Large intestine (tissue), 3 donors: Measurements from ENCODE around the gene CELF4. TPM values are rescaled to one million over a fixed set of nuclear protein-coding genes. Genes with fewer than 3 reads are reported as not detected.

Source experiments
- DNase-seq, 2 donors: peaks; one replicate each; pipeline versions ENCODE4 v3.0.0 to v3.0.0-alpha.2; 2013
- H3K27ac ChIP-seq: one replicate; pipeline ENCODE4 v1.5.1; 2013; ENCODE audit warnings: low read length
- H3K27me3 ChIP-seq: 2 replicates; pipeline ENCODE4 v1.6.1; 2013; ENCODE audit warnings: low read length; ENCODE audit not compliant: control insufficient read depth, insufficient read depth
- H3K36me3 ChIP-seq: 2 replicates; pipeline ENCODE4 v1.6.1; 2013; ENCODE audit warnings: low read length; ENCODE audit not compliant: control insufficient read depth, insufficient read depth
- H3K4me1 ChIP-seq: one replicate; pipeline ENCODE4 v1.6.1; 2013; ENCODE audit warnings: low read length; ENCODE audit not compliant: control insufficient read depth, insufficient read depth
- H3K4me3 ChIP-seq: one replicate; pipeline ENCODE4 v1.5.1; 2013; ENCODE audit warnings: low read length
- H3K9me3 ChIP-seq: one replicate; pipeline ENCODE4 v1.6.1; 2013; ENCODE audit warnings: mild to moderate bottlenecking, low read depth, low read length, moderate library complexity; ENCODE audit not compliant: control insufficient read depth
- WGBS: methylation state at CpG from one replicate; pipeline ENCODE4 v1.1.5; 2013; ENCODE audit warnings: low lambda C conversion rate; ENCODE audit not compliant: insufficient coverage; 5-methylcytosine and 5-hydroxymethylcytosine counted together
- polyA plus RNA-seq: library from polyadenylated mRNA; unstranded; fragments of 120-200 nt; gene quantifications from one replicate; pipeline ENCODE4 v1.2.1, GENCODE V29; 2013

CELF4 gene
- polyA plus RNA-seq, 1 donor = 16.2 TPM

DNA sequence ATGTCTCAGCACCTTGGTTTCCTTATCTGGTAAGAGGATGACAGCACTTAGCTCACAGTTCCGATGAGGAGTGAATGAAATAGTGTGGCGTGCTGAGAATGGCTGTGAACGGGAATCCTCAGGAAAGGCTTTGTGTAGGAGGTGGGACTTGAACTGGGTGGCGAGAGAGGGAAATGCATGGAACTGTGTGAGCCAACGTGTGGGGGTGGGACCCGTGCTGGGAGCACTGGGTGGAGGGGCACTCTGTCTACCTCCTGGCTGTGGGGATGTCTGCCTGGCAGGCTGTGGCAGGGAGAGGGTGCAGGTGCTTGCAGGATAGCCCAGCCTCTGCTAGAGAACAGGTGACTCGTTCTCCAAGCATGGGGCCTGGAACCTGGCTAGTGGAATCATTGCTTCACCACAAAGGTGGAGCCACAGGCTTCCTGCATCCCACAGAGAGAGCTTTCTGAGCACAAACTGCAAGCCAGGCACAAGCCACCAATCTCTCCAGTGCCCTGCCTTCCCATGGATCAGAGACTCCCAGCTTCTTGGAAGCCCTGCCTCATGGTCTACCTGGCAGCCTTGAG is 145.2 kb downstream of the CELF4 start:
- no peaks in the 10 kb centered on the region for H3K9me3 ChIP-seq
- whole genome bisulfite sequencing = no CpG with 5 or more reads among the region's 7 CpGs
- no peak overlapping the region for H3K27ac ChIP-seq
- no peak overlapping the region for H3K4me3 ChIP-seq
- H3K27me3 ChIP-seq = no peaks in the 10 kb centered on the region
- DNase-seq = no peak
- H3K36me3 ChIP-seq = no peaks in the 10 kb centered on the region
- H3K4me1 ChIP-seq = no peaks in the 10 kb centered on the region

- H3K27ac ChIP-seq = no peak overlapping the region
- WGBS = no CpG with 5 or more reads among the region's 7 CpGs
Observed at GRCh38 chr18:37419866-37420265, 145.7 kb downstream of the CELF4 start.

GRCh38 chr18:37419315-37419714 is 146.3 kb downstream of the CELF4 start:
- Histone ChIP-seq H3K27me3 (no peaks in the 10 kb centered on the region), H3K27ac (no peak overlapping the region), H3K9me3 (no peaks in the 10 kb centered on the region), H3K36me3 (no peaks in the 10 kb centered on the region), H3K4me3 (no peak overlapping the region), H3K4me1 (no peaks in the 10 kb centered on the region)
- 90% methylated on average over 2 of the region's 7 CpGs for WGBS
- no peak for DNase-seq

More at GRCh38 chr18:37419866-37420265, 145.7 kb downstream of the CELF4 start:
- Histone ChIP-seq H3K27me3 (no peaks in the 10 kb centered on the region), H3K4me3 (no peak overlapping the region), H3K36me3 (no peaks in the 10 kb centered on the region), H3K4me1 (no peaks in the 10 kb centered on the region), H3K9me3 (no peaks in the 10 kb centered on the region)
- DNase-seq = no peak

- Histone ChIP-seq H3K27ac (no peak overlapping the region), H3K4me1 (no peaks in the 10 kb centered on the region), H3K36me3 (no peaks in the 10 kb centered on the region), H3K4me3 (no peak overlapping the region), H3K9me3 (no peaks in the 10 kb centered on the region), H3K27me3 (no peaks in the 10 kb centered on the region)
- DNase-seq = no peak
- 100% methylated on average over 1 of the region's 1 CpG for WGBS
Observed at GRCh38 chr18:37414816-37415215, 150.8 kb downstream of the CELF4 start.

DNA sequence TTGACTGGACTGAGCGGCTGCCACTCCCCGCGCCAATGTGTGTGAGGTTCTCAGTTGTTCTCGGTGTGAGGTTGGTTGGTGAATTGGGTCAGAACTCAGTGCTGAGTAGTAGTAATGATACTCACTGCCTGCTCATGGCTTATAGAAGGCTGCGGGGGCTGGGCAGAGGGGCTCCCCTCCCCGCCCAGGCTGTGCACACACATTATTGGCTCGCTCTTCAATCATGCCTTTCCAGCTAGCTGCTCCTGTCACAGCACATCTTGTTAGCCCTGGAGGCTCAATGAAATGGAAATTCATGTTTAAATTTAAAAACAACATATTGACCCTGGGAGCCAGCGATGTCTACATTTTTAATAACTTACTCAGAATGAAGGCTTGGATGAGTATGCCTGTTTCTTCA is 152.8 kb downstream of the CELF4 start:
- no CpG with 5 or more reads among the region's 8 CpGs for WGBS
- H3K4me3 ChIP-seq = no peak overlapping the region
- no peaks in the 10 kb centered on the region for H3K27me3 ChIP-seq
- no peak for DNase-seq
- H3K9me3 ChIP-seq = no peaks in the 10 kb centered on the region
- H3K27ac ChIP-seq = no peak overlapping the region
- no peaks in the 10 kb centered on the region for H3K4me1 ChIP-seq
- no peaks in the 10 kb centered on the region for H3K36me3 ChIP-seq

- Histone ChIP-seq H3K4me3 (no peak overlapping the region), H3K27me3 (no peaks in the 10 kb centered on the region), H3K9me3 (no peaks in the 10 kb centered on the region), H3K36me3 (no peaks in the 10 kb centered on the region), H3K27ac (no peak overlapping the region), H3K4me1 (no peaks in the 10 kb centered on the region)
- WGBS = no CpG with 5 or more reads among the region's 3 CpGs
- no peak for DNase-seq
Observed at GRCh38 chr18:37412333-37412732, 153.3 kb downstream of the CELF4 start.

DNA sequence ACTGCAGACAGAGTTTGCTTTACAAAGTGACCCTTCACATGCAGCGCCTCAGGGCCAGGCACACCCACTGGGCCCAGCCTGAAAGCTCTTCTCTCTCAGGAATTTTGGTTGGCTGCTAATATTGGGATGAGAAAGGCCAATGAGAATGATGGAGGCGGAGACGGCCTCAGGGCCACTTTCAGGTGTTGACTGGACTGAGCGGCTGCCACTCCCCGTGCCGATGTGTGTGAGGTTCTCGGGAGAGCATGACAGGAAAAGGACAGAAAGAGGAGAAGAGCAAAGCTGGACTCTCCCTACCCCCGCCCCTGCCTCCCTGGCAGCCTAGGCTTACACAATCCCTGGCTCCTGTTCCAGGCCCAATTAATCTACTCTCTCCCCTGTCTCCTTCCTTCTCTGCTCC is 155.7 kb downstream of the CELF4 start:
- WGBS = no CpG with 5 or more reads among the region's 8 CpGs
- H3K4me1 ChIP-seq = no peaks in the 10 kb centered on the region
- H3K4me3 ChIP-seq = no peak overlapping the region
- no peak overlapping the region for H3K27ac ChIP-seq
- H3K27me3 ChIP-seq = no peaks in the 10 kb centered on the region
- no peaks in the 10 kb centered on the region for H3K9me3 ChIP-seq
- no peaks in the 10 kb centered on the region for H3K36me3 ChIP-seq
- DNase-seq = no peak

GRCh38 chr18:37408676-37409265 is 156.8 kb downstream of the CELF4 start:
- Histone ChIP-seq H3K4me3 (no peak overlapping the region), H3K9me3 (no peaks in the 10 kb centered on the region), H3K4me1 (no peaks in the 10 kb centered on the region), H3K36me3 (no peaks in the 10 kb centered on the region), H3K27ac (no peak overlapping the region), H3K27me3 (no peaks in the 10 kb centered on the region)
- WGBS = no CpG with 5 or more reads among the region's 12 CpGs
- DNase-seq = no peak

DNA sequence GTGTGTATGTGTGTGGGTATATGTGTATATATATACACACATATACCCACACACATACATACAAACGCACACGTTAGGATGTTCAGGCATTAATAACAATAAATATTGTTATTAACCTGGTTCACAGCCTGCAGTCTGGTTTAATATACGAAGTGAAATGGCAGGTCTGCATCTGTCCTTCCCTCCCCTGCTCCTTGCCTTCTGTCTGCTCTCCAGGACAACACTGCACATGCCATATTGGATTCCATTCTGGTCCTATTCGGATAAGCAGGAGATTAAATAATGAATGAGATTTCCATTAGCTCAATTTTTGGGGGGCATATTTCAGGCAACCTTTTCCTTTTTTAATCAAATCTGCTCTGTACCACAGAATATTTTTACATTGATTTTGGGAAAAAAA is 158.0 kb downstream of the CELF4 start:
- Histone ChIP-seq H3K36me3 (no peaks in the 10 kb centered on the region), H3K27me3 (no peaks in the 10 kb centered on the region), H3K4me3 (no peak overlapping the region), H3K4me1 (peaks cover 3% of the 10 kb centered on the region), H3K27ac (no peak overlapping the region), H3K9me3 (peaks cover 2% of the 10 kb centered on the region)
- WGBS = no CpG with 5 or more reads among the region's 4 CpGs
- no peak for DNase-seq

DNA sequence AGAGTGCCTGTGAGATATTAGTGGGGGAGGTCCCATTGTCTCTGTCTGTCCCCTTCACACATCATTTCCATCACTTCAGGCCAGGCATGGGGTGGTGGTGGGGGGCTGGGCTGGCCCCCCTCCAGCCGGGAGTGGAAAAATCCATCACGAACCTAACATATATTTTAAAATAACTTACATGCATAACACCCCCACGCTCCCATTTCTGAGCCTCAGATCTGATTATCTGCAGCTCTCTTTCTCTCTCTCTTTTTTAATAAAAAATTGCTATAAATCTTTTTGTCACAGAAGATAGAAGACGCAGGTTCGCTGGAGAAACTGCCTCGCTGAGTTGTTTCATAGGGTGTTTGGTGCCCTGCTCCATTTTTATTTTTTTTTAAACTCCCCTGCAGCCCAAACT is 159.8 kb downstream of the CELF4 start:
- Histone ChIP-seq H3K27me3 (peaks cover 3% of the 10 kb centered on the region), H3K4me1 (peaks cover 3% of the 10 kb centered on the region), H3K36me3 (no peaks in the 10 kb centered on the region), H3K4me3 (no peak overlapping the region), H3K9me3 (peaks cover 2% of the 10 kb centered on the region), H3K27ac (no peak overlapping the region)
- 100% methylated on average over 1 of the region's 6 CpGs for WGBS
- DNase-seq = no peak

- DNase-seq = no peak
- 40% methylated on average over 1 of the region's 4 CpGs for WGBS
- Histone ChIP-seq H3K9me3 (peaks cover 2% of the 10 kb centered on the region), H3K27me3 (peaks cover 3% of the 10 kb centered on the region), H3K27ac (no peak overlapping the region), H3K4me3 (no peak overlapping the region), H3K4me1 (peaks cover 3% of the 10 kb centered on the region), H3K36me3 (no peaks in the 10 kb centered on the region)
Observed at GRCh38 chr18:37405229-37405628, 160.4 kb downstream of the CELF4 start.
